HepG2 (cell line): ENCODE results near the gene DPYD. TPM values are rescaled to one million over a fixed set of nuclear protein-coding genes. Genes with fewer than 3 reads are reported as not detected.

Experiments used
- ATAC-seq: fragments of 200-7000 bp; cut with Tn5 transposase; 3 replicates; pipeline ENCODE4 v1.9.1; 2020; ENCODE audit warnings: mild to moderate bottlenecking, moderate library complexity
- BruUV-seq: library from RNA; stranded (reverse); fragments of 400-500 nt; replicated peaks from 2 replicates; lab custom pipeline; 2021; lab: Mats Ljungman, UMichigan
- CTCF ChIA-PET: fragments of 300-600 bp; formaldehyde crosslinking; extraction: SDS; loops from one replicate; lab custom pipeline; 2021; ENCODE audit warnings: low total read pairs, inconsistent platforms, low intra/inter-chr PET ratio; lab: Yijun Ruan, JAX
- POLR2A ChIA-PET: fragments of 350-600 bp; sonication (Branson Sonifier 250); formaldehyde crosslinking; loops from one replicate; lab custom pipeline; 2020; ENCODE audit warnings: antibody characterized with exemption, inconsistent platforms; lab: Yijun Ruan, JAX
- DNase-seq: peaks from one replicate; pipeline ENCODE4 v3.0.0-alpha.2; 2015; ENCODE audit warnings: low spot score
- FAIRE-seq: peaks from 3 replicates; lab custom pipeline; 2011; peaks lifted over from hg19 to GRCh38; lab: Jason Lieb, UNC
- H2AFZ ChIP-seq: one replicate; pipeline ENCODE4 v1.6.1; 2011; ENCODE audit warnings: low read length, inconsistent platforms
- H3K27ac ChIP-seq: fragments of 300-600 bp; 3 replicates; pipeline ENCODE4 v1.8.0; 2011; ENCODE audit warnings: mixed run types, mild to moderate bottlenecking, mixed read lengths, low read length, inconsistent platforms; ENCODE audit not compliant: insufficient read depth; ENCODE audit errors: extremely low read length
- H3K27me3 ChIP-seq, 2 experiments: fragments of 200-600 bp in 1 of 2; 2 replicates in 1 of 2; 3 replicates in 1 of 2; pipeline versions ENCODE4 v1.6.0 to v1.8.0; 2011; ENCODE audit warnings: low read length in 2 of 2, mild to moderate bottlenecking in 2 of 2, moderate library complexity in 2 of 2, inconsistent platforms in 1 of 2; ENCODE audit not compliant: insufficient read depth in 2 of 2, control insufficient read depth in 1 of 2
- H3K36me3 ChIP-seq, 2 experiments: fragments of 200-600 bp in 1 of 2; replicated peaks in 1 of 2; 2 replicates in 1 of 2; 3 replicates in 1 of 2; pipeline versions ENCODE4 v1.5.1 to v1.8.0; 2011; ENCODE audit warnings: low read length in 2 of 2, inconsistent platforms in 1 of 2; ENCODE audit not compliant: insufficient read depth in 2 of 2, control insufficient read depth in 1 of 2
- H3K4me1 ChIP-seq: 2 replicates; pipeline ENCODE4 v1.5.1; 2012; ENCODE audit warnings: low read length, inconsistent platforms; ENCODE audit not compliant: insufficient read depth
- H3K4me2 ChIP-seq: 2 replicates; pipeline ENCODE4 v1.6.0; 2011; ENCODE audit warnings: low read depth, low read length, inconsistent platforms
- H3K4me3 ChIP-seq, 3 experiments: fragments of 200-600 bp in 1 of 3; sonication (generic), shearing (Covaris generic) in 1 of 3; replicated peaks in 1 of 3; 2 replicates each; pipeline ENCODE4 v1.5.1; 2011 to 2016; ENCODE audit warnings: low read length in 3 of 3, inconsistent platforms in 2 of 3, low read depth in 2 of 3, mild to moderate bottlenecking in 2 of 3, control low read depth in 1 of 3, mixed read lengths in 1 of 3; ENCODE audit not compliant: insufficient read depth in 1 of 3
- H3K79me2 ChIP-seq: one replicate; pipeline ENCODE4 v1.6.1; 2011; ENCODE audit warnings: low read length, inconsistent platforms; ENCODE audit not compliant: insufficient read depth
- H3K9ac ChIP-seq: 2 replicates; pipeline ENCODE4 v1.6.0; 2011; ENCODE audit warnings: mild to moderate bottlenecking, low read depth, low read length, inconsistent platforms; ENCODE audit not compliant: insufficient read depth
- H3K9me3 ChIP-seq: 2 replicates; pipeline ENCODE4 v1.5.1; 2012; ENCODE audit warnings: mild to moderate bottlenecking, low read length
- H4K20me1 ChIP-seq: 2 replicates; pipeline ENCODE4 v1.6.0; 2011; ENCODE audit warnings: inconsistent platforms, mild to moderate bottlenecking, low read length, moderate library complexity; ENCODE audit not compliant: insufficient read depth
- DMAP1 ChIP-seq: IDR thresholded peaks from 2 replicates; pipeline ENCODE4 v1.6.1; 2016
- FOXP1 ChIP-seq, 2 experiments: fragments of 450-650 bp in 1 of 2; IDR thresholded peaks; 2 replicates each; pipeline ENCODE4 v1.6.1; 2017 to 2018; ENCODE audit warnings: antibody characterized with exemption in 1 of 2
- IRF2 ChIP-seq: IDR thresholded peaks from 2 replicates; pipeline ENCODE4 v1.6.1; 2018; ENCODE audit warnings: missing genetic modification reagents, missing compliant biosample characterization
- PHB2 ChIP-seq: fragments of 450-650 bp; IDR thresholded peaks from 2 replicates; pipeline ENCODE4 v1.6.1; 2018; ENCODE audit not compliant: partially characterized antibody
- SNAPC2 ChIP-seq: sonication (generic); formaldehyde crosslinking; IDR thresholded peaks from 2 replicates; pipeline ENCODE4 v1.8.1; 2022; ENCODE audit warnings: mild to moderate bottlenecking, missing genetic modification reagents
- YY1 ChIP-seq: IDR thresholded peaks from 2 replicates; pipeline ENCODE4 v1.6.1; 2011; ENCODE audit warnings: low read length, low read depth, moderate library complexity, mild to moderate bottlenecking; ENCODE audit not compliant: insufficient read depth, insufficient replicate concordance
- ZBTB37 ChIP-seq: sonication (generic); formaldehyde crosslinking; IDR thresholded peaks from 2 replicates; pipeline ENCODE4 v1.4.0; 2020; ENCODE audit warnings: mild to moderate bottlenecking, missing genetic modification reagents
- ZNF329 ChIP-seq: sonication (generic); formaldehyde crosslinking; IDR thresholded peaks from 2 replicates; pipeline ENCODE4 v1.9.0; 2021; ENCODE audit warnings: low read depth, mild to moderate bottlenecking, missing genetic modification reagents
- ZNF547 ChIP-seq: sonication (generic); formaldehyde crosslinking; IDR thresholded peaks from 2 replicates; pipeline ENCODE4 v1.5.1; 2020; ENCODE audit warnings: mild to moderate bottlenecking, missing genetic modification reagents
- ZNF691 ChIP-seq: sonication (generic); formaldehyde crosslinking; IDR thresholded peaks from 2 replicates; pipeline ENCODE4 v1.4.0; 2020; ENCODE audit warnings: missing genetic modification reagents, low read depth, mild to moderate bottlenecking, borderline replicate concordance
- ZNF879 ChIP-seq: sonication (generic); formaldehyde crosslinking; IDR thresholded peaks from 2 replicates; pipeline ENCODE4 v1.8.1; 2023; ENCODE audit warnings: missing genetic modification reagents
- WGBS: methylation state at CpG from one replicate; pipeline ENCODE4 v1.1.6; 2017; ENCODE audit warnings: low lambda C conversion rate; 5-methylcytosine and 5-hydroxymethylcytosine counted together
- in situ Hi-C: cut with HindIII; loops from 2 replicates; pipeline ENCODE4 v1.10.0; 2017; ENCODE audit warnings: low pct_unique_long_range_greater_than_20kb; ENCODE audit not compliant: extremely low pct_ligation_motif_present
- intact Hi-C: fragments of 100-400 bp; cut with micrococcal nuclease; formaldehyde crosslinking; loops from one replicate; pipeline ENCODE4 v1.10.0; 2022; ENCODE audit not compliant: unreplicated experiment
- polyA plus RNA-seq, 8 experiments: library from polyadenylated mRNA; depleted of rRNA in 3 of 8; stranded (reverse) in 7 of 8; unstranded in 1 of 8; fragments of >200 nt; fragmentation: Illumina TruSeq in 4 of 8; extraction: Trizol in 4 of 8; gene quantifications; 2 replicates each; pipeline versions ENCODE4 v1.2.1 to v1.2.3, GENCODE V29; 2011 to 2016; ENCODE audit warnings: low read depth in 4 of 8, missing spikeins in 1 of 8, mixed read lengths in 1 of 8; ENCODE audit not compliant: insufficient read depth in 1 of 8
- total RNA-seq, 5 experiments: library from RNA; depleted of rRNA; stranded (reverse); fragments of >200 nt; fragmentation: Illumina TruSeq; extraction: Trizol; gene quantifications; 2 replicates each; pipeline ENCODE4 v1.2.3, GENCODE V29; 2016; ENCODE audit warnings: low read depth in 1 of 5
- TF ChIP-seq, protein P1 (sequence below): sonication (generic); formaldehyde crosslinking; IDR thresholded peaks from 2 replicates; pipeline ENCODE4 v1.5.0; 2020; ENCODE audit warnings: missing genetic modification reagents

The DPYD gene
- total and polyA plus RNA-seq, 2 of the 13 experiments (the other 11 are each of a cell fraction or from before 2014, with no cell fraction given): 1.3 to 3.4 TPM

- no peaks in the 10 kb centered on the region for H3K4me1 ChIP-seq
- no peaks in the 10 kb centered on the region for H3K9me3 ChIP-seq
- WGBS: 56% methylated on average over 3 of the region's 3 CpGs
- in situ Hi-C loops (no loop called here), intact Hi-C loops (no loop called here)
- ChIA-PET POLR2A (no interaction called here), CTCF (no interaction called here)
- no peak for FAIRE-seq
- H3K79me2 ChIP-seq: no peaks in the 10 kb centered on the region
- H3K9ac ChIP-seq: no peak overlapping the region
- no peak overlapping the region for H2AFZ ChIP-seq
- BruUV-seq: no TSS peak
- no peak for DNase-seq
- no peak overlapping the region for H3K4me3 ChIP-seq
- H3K36me3 ChIP-seq: no peaks in the 10 kb centered on the region
- no peak for ATAC-seq
- H3K4me2 ChIP-seq: no peak overlapping the region
- no peak overlapping the region for H3K27ac ChIP-seq
- no peaks in the 10 kb centered on the region for H3K27me3 ChIP-seq
- TF ChIP-seq ZNF879 (no peak), ZBTB37 (CRISPR knock-in tag) (no peak), SNAPC2 (CRISPR knock-in tag) (no peak), YY1 (no peak), PHB2 (no peak), ZNF329 (no peak), ZNF691 (CRISPR knock-in tag) (no peak), DMAP1 (no peak), ZNF547 (CRISPR knock-in tag) (no peak), FOXP1 (IDR thresholded peaks at IDR 0.05) (no peak), FOXP1 (CRISPR knock-in tag; IDR thresholded peaks at IDR 0.05) (no peak), IRF2 (CRISPR knock-in tag) (no peak)
- TF ChIP-seq, protein P1, sequence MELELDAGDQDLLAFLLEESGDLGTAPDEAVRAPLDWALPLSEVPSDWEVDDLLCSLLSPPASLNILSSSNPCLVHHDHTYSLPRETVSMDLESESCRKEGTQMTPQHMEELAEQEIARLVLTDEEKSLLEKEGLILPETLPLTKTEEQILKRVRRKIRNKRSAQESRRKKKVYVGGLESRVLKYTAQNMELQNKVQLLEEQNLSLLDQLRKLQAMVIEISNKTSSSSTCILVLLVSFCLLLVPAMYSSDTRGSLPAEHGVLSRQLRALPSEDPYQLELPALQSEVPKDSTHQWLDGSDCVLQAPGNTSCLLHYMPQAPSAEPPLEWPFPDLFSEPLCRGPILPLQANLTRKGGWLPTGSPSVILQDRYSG (CRISPR knock-in tag): no peak
- H4K20me1 ChIP-seq: no peaks in the 10 kb centered on the region
Observed at GRCh38 chr1:97610102-97610501, 310.7 kb downstream of the DPYD start.
